ENCODE results near the gene ICOSLG. TPM values are rescaled to one million over a fixed set of nuclear protein-coding genes. Genes with fewer than 3 reads are reported as not detected.

ICOSLG gene
- total and polyA plus RNA-seq, 7 donors, result 0.27 to 5.7 (median 0.83) TPM

- H3K27me3 ChIP-seq, result peaks cover 5 to 24% (median 17%) of the 10 kb centered on the region in 3 donors
- peaks cover 0 to 11% (median 7%) of the 10 kb centered on the region in 4 donors for H3K4me1 ChIP-seq
- intact Hi-C loops (cut with DNase I), result no loop called here
- no peak for DNase-seq
- H3K27ac ChIP-seq, result no peak overlapping the region
- 91 to 95% methylated on average over 9 of the region's 9 CpGs for whole genome bisulfite sequencing, 2 donors
- TF ChIP-seq POLR2A (IDR thresholded peaks at IDR 0.05), result no peak
- TF ChIP-seq POLR2AphosphoS5 (IDR thresholded peaks at IDR 0.05), result no peak
- TF ChIP-seq, protein P1, sequence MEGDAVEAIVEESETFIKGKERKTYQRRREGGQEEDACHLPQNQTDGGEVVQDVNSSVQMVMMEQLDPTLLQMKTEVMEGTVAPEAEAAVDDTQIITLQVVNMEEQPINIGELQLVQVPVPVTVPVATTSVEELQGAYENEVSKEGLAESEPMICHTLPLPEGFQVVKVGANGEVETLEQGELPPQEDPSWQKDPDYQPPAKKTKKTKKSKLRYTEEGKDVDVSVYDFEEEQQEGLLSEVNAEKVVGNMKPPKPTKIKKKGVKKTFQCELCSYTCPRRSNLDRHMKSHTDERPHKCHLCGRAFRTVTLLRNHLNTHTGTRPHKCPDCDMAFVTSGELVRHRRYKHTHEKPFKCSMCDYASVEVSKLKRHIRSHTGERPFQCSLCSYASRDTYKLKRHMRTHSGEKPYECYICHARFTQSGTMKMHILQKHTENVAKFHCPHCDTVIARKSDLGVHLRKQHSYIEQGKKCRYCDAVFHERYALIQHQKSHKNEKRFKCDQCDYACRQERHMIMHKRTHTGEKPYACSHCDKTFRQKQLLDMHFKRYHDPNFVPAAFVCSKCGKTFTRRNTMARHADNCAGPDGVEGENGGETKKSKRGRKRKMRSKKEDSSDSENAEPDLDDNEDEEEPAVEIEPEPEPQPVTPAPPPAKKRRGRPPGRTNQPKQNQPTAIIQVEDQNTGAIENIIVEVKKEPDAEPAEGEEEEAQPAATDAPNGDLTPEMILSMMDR (IDR thresholded peaks at IDR 0.05), result no peak
- no peak for TF ChIP-seq EP300 (IDR thresholded peaks at IDR 0.05)
- no peaks in the 10 kb centered on the region for H3K9me3 ChIP-seq
- H3K4me3 ChIP-seq, result no peak overlapping the region
- H3K36me3 ChIP-seq, result no peaks in the 10 kb centered on the region
These were observed 41.1 kb upstream of the ICOSLG start for GRCh38 chr21:44281801-44282200.

DNA sequence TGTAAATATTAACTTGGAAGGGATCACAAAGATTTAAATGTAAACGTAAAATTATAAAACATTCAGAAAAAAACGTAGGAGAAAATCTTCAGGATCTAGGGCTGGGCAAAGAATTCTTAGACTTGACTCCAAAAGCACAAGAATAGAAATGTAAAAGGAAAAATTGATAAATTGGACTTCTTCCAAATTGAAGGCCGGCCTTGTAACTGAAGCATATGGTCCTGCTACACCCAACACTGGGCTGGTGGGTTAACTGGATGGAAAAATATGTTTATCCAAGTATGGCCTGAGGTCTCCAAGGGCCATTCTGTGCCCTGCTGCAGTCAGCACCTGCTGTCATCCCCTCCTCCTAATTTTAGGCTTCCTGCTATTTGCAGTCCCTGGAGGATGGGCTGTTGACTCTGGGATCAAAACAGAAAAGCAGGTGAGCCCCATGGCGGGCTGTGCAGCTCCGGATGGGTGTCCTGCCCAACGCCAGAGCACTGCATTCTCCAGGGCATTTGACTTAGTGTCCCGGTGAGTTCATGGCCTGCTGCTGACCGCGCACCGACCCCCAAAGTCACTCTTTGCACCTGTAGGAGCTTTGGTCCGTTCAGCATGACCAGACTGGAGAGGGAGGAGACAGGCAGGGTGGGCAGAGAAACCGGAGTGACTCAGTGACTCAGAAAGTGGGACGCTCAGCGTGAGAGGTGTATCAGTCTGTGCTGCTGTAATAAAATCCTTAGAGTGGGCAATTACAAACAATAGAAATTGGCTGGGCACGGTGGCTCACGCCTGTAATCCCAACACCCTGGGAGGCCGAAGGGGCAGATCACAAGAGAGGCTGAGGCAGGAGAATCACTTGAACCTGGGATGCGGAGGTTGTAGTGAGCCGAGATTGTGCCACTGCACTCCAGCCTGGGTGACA is 38.9 kb upstream of the ICOSLG start:
- Histone ChIP-seq H3K27ac (no peak overlapping the region), H3K4me1 (no peaks in the 10 kb centered on the region), H3K4me3 (no peak overlapping the region), H3K27me3 (peaks cover 0 to 2% (median 0%) of the 10 kb centered on the region in 3 donors), H3K9me3 (no peaks in the 10 kb centered on the region), H3K36me3 (no peaks in the 10 kb centered on the region)
- TF ChIP-seq, protein P1 (IDR thresholded peaks at IDR 0.05), result no peak
- TF ChIP-seq POLR2A (IDR thresholded peaks at IDR 0.05) (no peak), POLR2AphosphoS5 (IDR thresholded peaks at IDR 0.05) (no peak), EP300 (IDR thresholded peaks at IDR 0.05) (no peak)
- WGBS, 2 donors, result 75 to 82% methylated on average over 19 of the region's 19 CpGs
- intact Hi-C loops (cut with DNase I), result no loop called here
- DNase-seq, result no peak

- Histone ChIP-seq H3K4me1 (no peaks in the 10 kb centered on the region), H3K27ac (no peak overlapping the region), H3K9me3 (no peaks in the 10 kb centered on the region), H3K27me3 (no peaks in the 10 kb centered on the region), H3K4me3 (no peak overlapping the region), H3K36me3 (no peaks in the 10 kb centered on the region)
- intact Hi-C loops (cut with DNase I), result no loop called here
- DNase-seq, result no peak
- TF ChIP-seq POLR2AphosphoS5 (IDR thresholded peaks at IDR 0.05) (no peak), EP300 (IDR thresholded peaks at IDR 0.05) (no peak), POLR2A (IDR thresholded peaks at IDR 0.05) (no peak)
- TF ChIP-seq, protein P1 (IDR thresholded peaks at IDR 0.05), result no peak
- 14 to 61% methylated on average over 5 of the region's 5 CpGs for whole genome bisulfite sequencing, 2 donors
These were observed 34.3 kb upstream of the ICOSLG start for GRCh38 chr21:44275041-44275440.

- H3K4me1 ChIP-seq, result no peaks in the 10 kb centered on the region
- H3K36me3 ChIP-seq, result no peaks in the 10 kb centered on the region
- no peak overlapping the region for H3K4me3 ChIP-seq
- WGBS, 2 donors, result 83 to 93% methylated on average over 7 of the region's 7 CpGs
- TF ChIP-seq EP300 (IDR thresholded peaks at IDR 0.05), result no peak
- TF ChIP-seq, protein P1 (IDR thresholded peaks at IDR 0.05), result no peak
- no peak for TF ChIP-seq POLR2AphosphoS5 (IDR thresholded peaks at IDR 0.05)
- TF ChIP-seq POLR2A (IDR thresholded peaks at IDR 0.05), result no peak
- no peak overlapping the region for H3K27ac ChIP-seq
- intact Hi-C loops (cut with DNase I), result no loop called here
- DNase-seq, result no peak
- H3K27me3 ChIP-seq, result no peaks in the 10 kb centered on the region
- H3K9me3 ChIP-seq, result no peaks in the 10 kb centered on the region
These were observed 32.3 kb upstream of the ICOSLG start for GRCh38 chr21:44273046-44273445.
